HG02973 (cell line): ENCODE measurements around the gene RABL2A.
"Not testable (repeated sequence)": the region's sequence is repeated elsewhere in the genome, so short reads cannot be mapped to it uniquely, and the experiment has no call there.

ENCODE experiments used
- ATAC-seq: cut with Tn5 transposase; IDR thresholded peaks from one replicate; pipeline ENCODE4 v1.9.1; 2021; ENCODE audit warnings: moderate library complexity; ENCODE audit not compliant: unreplicated experiment

RABL2A gene

DNA sequence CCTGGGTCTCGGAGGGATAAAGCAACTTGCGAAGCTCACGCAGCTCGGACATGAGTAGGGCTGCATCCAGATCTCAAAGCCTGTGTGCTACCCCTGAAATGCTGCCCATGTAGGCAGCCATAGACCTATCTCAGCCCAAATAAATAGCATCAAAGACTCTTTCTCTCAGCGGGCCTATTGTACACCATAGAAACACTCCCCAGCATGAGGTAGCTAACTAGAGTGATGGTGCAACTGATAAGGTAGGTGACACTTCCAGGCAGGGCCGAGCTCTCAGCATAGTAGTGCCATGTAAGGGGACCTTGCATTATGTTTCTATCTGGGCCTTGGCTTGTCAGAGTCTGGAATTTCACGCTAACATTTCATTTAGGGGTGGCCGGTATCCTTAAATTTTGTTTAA, 52.4 kb downstream of the RABL2A start:
- ATAC-seq: no peak

- no peak for ATAC-seq
Measured at GRCh38 chr2:113685471-113685870, 58.4 kb downstream of the RABL2A start.

GRCh38 chr2:113686537-113686936, 59.5 kb downstream of the RABL2A start:
- ATAC-seq: no peak

DNA sequence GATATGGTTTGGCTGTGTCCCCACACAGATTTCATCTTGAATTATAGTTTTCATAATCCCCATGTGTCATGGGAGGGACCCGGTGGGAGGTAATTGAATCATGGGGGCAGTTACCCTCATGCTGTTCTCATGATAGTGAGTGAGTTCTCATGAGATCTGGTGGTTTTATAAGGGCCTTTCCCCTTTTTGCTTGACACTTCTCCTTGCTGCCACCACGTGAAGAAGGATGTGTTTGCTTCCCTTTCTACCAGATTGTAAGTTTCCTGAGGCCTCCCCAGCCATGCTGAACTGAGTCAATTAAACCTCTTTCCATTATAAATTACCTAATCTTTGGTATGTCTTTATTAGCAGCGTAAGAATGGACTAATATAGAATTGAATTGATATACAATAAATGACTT, 63.8 kb downstream of the RABL2A start:
- not testable (repeated sequence) for ATAC-seq
